HG03103 (cell line): ENCODE measurements around the gene RHBDL2.
"Not testable (repeated sequence)": the region's sequence is repeated elsewhere in the genome, so short reads cannot be mapped to it uniquely, and the experiment has no call there.

ENCODE experiments used
- ATAC-seq: cut with Tn5 transposase; IDR thresholded peaks from one replicate; pipeline ENCODE4 v1.9.1; 2021; ENCODE audit warnings: low read depth; ENCODE audit not compliant: unreplicated experiment

Gene RHBDL2

DNA sequence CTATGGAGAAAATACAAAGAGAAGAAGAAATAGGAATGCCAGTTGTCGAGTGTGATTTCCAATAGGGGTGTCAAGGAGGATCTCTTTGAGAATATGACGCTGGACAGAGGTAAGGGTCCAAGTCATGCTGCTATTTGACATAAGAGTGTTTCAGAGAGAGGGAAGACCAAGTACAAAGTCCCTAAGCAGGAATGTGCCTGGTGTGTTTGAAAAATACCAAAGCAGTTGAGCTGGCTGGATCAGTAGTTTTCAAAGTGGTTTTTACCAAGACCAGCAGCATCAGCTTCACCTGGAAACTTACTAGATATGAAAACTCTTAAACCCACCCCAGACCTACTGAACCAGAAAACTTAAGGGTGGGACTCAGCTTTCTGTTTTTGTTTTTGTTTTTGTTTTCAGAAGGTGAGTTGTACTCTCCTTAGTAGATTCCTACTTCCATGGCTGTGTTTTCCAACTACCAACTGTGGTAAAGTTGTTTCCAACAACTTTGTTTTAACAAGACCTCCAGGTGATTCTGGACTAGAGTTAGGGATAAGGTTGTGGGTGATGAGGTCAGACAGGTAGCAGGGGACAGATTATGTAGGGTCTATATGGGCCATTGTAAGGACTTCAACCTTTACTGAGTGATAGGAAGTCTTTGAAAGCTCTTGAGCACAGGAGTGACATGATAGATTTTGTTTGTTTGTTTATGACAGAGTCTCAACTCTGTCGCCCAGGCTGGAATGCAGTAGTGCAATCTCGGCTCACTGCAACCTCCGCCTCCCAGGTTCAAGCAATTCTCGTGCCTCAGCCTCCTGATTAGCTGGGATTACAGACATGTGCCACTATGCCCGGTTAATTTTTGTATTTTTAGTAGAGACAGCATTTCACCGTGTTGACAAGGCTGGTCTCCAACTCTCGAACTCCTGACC is 53.0 kb downstream of the RHBDL2 start:
- ATAC-seq: no peak

DNA sequence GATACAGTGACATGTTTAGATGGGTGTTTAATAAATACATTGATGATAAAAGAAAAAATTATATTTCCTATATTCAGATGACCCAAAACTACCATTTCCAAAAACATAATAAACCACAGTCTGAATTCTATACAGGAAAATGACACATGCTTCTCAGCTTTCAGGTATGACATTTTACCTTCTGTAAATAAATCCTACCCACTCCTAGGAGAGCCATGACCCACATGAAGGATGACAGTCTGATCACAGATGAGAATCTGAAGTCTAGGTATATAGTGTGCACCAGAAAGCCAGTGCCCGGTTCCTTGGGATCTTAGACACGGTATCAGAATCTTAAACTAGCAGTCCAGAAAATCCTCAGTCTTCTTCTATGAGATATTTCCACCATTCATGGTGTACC is 56.5 kb downstream of the RHBDL2 start:
- no peak for ATAC-seq

DNA sequence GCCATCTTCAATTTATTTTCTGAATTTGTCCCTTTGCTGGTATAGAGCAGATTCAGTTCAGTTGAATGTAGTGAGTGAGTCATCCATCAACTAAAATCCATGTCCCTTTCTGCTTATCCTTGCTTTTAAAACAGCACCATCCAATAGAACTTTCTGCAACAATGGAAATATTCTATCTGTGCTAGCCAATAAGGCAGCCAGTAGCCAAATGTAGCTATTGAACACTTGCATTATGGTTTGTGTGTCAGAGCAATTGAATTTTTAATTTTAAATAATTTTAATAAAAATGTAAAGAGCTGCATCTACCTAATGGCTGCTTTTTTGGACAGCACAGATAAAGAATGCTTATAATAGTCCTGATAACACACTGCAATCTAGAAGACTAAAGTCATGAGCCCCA is 60.1 kb downstream of the RHBDL2 start, which contains the start of gene GJA9:
Gene GJA9, minus strand, starts transcription at position 101 of the 400 bp plus-strand sequence. CDS start 5,489 bp downstream, outside the sequence.
- no peak for ATAC-seq

DNA sequence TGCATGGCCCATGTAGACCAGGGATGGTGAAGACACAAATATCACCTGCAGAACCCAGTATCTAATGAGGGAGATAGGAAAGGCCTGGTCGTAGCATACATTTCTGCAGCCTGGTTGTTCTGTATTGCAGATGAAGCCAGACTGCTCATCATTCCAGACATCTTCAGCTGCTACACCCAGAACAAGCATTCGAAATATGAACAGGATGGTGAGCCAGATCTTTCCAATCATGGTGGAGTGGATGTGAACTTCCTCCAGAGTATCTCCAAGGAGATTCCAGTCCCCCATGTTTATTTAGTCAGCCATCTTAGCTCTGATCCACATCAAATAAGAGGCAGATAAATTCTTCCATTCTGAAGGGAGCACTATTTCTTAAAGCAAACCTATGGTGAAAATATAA is 65.8 kb downstream of the RHBDL2 start:
- no peak for ATAC-seq

DNA sequence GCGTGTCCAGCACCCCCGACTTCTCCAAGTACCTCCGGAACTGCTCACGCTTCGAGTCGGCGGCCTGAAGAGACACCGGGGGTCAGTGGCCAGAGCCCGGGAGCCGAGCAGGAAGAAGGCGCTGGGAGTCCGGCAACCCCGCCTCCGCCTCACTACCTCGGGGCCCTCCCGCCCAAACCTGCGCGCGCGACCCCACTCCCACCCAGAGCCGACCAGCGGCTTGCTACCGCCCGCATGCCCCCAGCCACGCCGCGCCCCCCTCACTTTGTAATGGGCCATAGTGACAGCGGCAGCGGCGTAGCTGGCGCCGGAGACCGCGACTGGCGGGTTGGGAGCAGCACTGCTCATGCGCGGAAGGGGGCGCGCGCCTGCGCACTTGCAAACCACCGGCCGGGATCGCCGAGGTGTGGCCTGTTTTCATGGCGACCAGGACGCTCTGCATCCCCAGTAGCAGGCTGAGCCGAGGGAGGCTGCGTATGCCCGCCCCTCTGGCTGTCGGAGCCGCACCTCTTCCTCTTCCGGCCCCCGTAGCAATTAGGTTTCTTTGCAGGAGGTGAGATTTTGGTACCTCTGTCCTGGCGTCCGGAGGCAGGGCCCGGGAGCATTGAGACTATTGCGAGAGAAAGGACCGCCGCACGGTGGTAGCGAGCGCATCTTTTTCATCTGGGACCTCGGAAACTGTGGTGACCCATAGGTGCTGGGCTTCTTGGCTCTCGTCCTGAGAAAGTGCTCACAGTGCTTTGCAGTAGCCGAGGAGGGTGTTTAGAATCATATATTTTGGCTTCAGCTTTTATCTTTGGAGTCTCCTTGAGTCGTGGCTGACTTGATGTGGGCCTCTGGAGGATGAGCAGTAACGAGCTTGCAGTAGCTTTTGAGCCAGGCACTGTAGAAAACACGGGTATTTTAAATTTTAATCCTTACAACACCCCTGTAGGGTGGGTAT is 68.3 kb downstream of the RHBDL2 start, which contains the start of gene MYCBP:
Gene MYCBP, minus strand, starts transcription at position 322 of the 943 bp plus-strand sequence. Its CDS starts 43 bp downstream, at position 279.
- ATAC-seq: peak; percentile 94

DNA sequence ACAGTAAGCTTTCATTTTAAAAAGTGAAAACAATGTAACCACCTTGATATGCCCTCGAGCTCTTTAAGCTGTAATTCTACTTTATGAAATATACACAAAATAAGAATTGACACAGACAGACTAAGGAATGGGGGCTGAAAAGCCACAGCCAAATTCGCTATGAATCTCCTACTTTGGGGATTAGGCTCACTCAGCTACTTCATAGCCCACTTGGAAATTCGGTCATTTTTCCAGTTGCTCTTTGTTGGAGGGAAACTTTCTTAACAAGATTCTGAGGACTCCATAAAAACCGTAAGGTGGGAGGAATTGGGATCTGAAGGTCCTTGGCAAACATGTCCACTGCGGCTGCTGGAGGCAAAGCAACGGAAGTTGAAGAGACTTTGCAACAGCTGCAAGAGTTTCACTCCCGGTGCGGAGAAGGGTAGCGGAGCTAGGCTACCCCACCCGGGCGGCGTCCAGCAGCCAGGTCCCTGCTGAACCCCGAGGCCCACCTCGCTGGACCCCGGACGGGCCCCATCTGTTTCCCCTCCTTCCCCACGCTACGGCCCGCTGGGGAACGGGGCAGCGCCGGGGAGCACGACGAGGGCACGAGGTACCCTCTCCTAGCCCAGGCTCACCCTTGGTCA is 69.1 kb downstream of the RHBDL2 start:
- ATAC-seq: peak; percentile 13

DNA sequence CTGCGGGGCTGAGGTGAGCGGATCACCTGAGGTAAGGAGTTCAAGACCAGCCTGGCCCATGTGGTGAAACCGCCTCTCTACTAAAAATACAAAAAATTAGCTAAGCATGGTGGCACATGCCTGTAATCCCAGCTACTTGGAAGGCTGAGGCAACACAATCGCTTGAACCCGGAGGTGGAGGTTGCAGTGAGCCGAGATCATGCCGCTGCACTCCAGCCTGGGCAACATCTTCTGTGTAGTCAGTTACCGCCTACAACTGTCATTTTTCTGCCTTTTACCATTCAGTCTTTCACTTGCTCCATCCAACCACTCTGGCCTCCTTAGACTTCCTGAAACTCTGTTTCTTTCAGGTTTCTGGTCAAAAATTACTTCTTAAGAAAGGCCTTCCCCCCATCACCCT is 70.6 kb downstream of the RHBDL2 start:
- ATAC-seq: no peak

DNA sequence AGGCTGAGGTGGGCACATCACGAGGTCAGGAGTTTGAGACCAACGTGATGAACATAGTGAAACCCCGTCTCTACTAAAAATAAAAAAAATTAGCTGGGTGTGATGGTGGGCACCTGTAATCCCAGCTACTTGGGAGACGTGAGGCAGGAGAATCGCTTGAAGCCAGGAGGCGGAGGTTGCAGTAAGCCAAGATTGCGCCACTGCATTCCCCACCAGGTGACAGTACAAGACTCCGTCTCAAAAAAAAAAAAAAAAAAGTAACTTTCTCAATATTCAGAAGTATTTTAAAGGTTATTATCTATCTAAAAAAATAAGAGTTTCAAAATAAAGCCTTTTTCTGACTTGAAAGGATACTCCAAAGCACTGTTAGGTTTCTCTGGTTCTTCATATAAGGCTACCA is 74.4 kb downstream of the RHBDL2 start:
- no peak for ATAC-seq

DNA sequence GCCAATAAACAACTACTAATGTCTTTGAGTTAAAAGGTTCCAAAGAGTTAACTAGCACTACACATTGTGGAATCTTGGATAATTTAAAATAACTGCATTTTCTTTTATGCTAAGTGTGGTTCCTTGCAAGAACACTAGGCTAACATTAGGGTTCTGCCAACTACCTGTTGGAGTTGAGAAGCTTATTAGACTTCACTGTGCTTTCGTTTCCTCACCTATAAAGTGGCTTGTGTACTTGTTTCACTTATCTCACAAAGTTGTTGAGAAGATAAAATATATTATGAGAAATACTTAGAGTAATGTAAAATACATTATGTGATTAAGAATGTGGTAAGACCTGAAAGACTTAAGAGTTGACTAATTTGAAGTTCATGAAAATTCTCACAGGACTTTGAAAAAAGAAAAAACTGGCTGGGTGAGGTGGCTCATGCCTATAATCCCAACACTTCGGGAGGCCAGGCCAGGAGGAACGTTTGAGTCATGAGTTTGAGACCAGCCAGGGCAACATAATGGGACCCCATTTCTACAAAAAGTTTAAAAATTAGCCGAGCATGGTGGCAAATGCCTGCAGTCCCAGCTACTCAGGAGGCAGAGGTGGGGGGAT is 76.4 kb downstream of the RHBDL2 start:
- ATAC-seq: no peak

DNA sequence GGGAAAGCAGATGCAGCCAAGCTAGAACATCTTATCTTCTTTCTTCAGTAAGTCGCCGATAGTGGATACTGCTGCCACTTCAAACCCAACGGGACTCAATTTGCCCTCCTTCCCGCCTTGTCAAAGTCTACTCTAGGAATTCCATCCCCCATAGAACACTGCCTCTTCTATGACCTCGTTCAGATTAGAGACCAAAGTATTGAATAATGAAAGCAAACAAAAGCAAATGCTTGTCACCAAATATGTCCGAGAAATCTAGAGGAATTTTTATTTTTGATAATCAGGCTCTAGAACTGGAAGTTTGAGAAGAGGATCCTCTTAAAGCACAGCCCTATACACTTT is 81.2 kb downstream of the RHBDL2 start:
- ATAC-seq: no peak

DNA sequence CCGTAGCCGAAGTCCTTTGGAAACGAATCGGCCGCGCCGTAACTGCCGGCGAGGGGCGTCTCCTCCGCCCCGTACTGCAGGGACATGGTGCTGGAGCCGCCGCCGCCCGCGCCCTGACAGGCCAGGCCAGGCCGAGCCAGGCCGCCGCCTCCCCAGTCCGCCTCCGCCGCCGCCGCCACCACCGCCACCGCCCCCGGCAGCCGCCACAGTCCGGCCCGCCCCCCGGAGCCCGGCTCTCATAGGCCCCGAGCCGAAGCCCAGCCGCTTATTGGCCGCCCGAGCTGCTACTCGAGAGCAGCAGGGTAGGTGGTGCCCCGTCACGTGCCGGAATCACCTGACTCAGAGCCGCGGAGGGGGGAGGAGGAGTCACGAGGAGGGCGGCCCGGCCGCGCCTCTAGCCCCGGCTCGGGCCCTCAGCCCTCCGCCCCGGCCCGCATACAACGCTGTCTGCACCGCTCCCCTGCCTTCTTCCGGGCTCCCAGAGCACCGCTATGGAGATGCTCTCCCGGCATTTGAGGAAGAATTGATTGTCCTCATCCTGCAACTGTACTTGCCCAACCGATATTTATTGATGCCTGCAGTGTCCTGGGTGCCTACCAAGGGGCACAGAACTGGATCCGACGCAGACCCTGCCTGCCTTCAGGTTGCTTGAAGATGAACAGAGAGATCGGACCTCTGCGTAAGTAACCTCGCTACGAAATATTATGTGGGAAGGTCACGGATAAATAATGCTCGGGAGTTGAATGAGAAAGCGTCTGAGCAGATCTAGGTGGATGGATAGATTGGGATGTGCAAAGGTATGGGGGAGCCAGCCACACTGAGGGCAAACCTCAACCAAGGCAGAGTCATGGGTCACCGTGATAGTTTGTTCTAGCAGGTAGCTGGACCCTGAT is 81.8 kb downstream of the RHBDL2 start, which contains the start of gene RRAGC:
Gene RRAGC, minus strand, starts transcription at position 212 of the 893 bp plus-strand sequence. Its CDS starts 126 bp downstream, at position 86.
- peak; percentile 89 for ATAC-seq

DNA sequence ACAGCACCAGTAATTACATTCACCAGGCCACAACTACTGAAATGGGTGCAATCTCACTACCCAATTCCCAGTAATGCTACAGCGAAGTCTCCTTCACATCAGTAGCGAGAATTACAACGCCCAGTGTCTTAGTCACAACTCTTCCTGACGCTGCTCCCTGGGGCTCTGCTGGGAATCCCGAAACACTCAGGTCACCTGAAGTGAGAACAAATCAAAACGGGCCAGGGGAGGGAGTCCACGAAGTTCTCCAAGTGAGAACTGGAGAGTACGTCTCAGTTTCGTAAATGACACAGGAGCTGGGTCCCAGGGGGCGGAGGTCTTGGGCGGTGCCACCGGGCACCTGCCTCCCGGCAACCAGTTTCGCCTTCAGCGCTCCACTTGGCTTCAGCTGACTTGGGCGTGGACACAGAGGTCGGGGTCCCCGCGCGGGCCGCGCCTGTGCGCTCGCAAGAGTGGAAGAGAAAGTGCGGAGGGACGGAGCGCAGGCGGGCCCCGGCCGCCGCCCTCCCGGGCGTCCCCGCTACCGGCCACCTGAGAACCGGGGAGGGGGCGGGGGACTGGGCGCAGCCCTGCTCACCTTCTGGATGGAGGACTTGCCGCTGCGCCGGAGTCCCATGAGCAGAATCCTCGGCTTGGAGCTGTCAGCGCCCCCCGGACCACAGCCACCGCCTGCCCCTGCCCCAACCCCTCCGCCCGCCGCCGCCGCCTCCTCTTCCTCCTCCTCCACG is 82.6 kb downstream of the RHBDL2 start:
- peak; percentile 28 for ATAC-seq

DNA sequence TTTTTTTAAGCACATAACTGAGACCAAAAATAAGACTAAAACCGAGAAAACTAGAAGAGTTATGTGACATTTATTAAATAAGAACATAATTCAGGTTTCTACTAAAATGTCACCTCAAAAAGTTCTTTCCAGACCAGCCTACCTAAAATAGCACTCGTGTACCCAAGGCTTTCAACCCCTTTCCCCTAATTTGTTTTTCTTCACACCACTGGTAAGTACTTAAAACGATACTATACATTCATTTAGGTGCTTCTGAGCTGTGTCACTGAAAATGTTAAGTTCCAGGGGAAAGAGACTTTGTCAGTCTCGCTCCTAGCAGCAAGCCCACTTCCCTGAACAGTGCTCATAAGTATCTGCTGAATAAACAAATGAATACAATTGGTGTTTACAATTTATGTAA is 88.8 kb downstream of the RHBDL2 start:
- ATAC-seq: no peak

DNA sequence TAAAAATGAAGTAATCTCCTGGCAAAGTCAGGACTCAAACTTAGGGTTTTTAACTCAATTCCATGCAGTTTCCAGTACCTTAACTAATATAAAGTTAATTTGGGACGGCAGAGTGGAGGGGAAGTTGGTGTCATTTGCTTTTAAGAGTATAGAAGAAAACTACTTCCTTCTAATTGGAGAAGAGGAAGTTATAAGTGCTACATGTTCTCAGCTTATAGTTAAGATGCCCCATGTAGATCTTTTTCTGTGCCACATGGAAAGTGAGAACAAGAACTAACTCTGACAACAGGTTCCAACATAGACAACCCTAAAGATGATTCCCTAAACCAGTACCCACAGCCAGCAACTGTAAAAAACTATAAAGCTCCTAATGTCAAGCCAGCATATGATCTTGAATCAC is 93.6 kb downstream of the RHBDL2 start:
- ATAC-seq: no peak

DNA sequence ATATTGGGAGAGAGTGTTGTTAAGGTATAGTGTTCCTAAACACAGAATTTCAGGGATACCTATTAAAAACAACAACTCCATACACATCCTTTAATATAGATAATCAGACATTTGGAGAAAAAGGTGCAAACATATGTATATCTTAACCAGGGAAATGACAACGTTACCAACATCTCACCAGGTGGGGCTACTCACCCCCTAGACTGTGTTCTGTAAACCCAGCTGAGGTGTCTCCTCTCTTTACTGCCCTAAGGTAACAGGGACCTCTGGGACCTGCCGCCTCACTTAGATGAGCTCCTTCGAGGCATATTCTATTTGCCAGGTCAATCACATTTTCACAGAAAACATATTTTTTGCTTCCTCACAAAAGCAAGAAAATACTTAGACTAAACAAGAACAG is 95.4 kb downstream of the RHBDL2 start:
- no peak for ATAC-seq

DNA sequence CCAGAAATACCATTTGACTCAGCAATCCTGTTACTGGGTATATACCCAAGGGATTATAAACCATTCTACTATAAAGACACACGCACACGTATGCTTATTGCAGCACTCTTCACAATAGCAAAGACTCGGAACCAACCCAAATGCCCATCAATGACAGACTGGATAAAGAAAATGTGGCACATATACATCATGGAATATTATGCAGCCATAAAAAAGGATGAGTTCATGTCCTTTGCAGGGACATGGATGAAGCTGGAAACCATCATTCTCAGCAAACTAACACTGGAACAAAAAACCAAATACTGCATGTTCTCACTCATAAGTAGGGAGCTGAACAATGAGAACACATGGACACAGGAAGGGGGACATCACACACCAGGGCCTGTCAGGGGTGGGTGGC is 96.5 kb downstream of the RHBDL2 start:
- ATAC-seq: not testable (repeated sequence)

DNA sequence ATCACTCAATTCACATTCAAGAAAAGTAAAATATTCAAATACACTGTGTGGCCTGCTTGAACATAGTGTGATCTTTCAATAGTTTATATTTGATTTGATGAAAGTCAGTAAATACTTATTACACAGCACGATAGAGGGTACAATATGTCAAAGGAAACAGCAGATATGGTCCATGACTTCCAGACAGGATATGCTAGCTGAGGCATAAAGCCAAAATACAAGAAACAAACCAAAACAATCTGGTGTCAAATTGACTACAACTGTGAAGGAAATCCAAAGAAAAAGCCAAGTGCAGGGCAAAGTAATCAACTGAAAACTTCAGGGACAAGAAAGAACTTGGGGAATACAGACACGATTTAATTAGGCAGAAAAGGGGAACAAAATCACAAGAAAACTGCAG is 101.3 kb downstream of the RHBDL2 start:
- no peak for ATAC-seq

DNA sequence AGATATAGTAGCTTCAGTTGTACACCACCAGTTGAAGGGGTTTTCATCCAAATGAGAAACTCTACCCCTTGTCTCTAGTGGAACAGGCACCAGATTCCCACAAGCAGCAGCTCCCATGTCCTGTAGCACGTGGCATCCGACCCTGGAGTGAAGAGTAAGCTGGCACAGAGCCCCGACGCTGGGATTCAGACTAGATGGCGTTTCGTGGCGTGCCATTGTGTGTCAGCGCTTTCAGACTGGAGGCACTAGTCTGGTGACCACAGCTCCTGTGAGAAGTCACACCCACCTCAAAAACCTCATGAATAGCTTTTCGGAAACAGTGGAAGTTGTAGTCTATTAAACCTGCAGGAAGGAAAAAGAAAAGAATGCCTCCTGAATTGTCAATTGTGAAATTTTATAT is 102.3 kb downstream of the RHBDL2 start:
- no peak for ATAC-seq

DNA sequence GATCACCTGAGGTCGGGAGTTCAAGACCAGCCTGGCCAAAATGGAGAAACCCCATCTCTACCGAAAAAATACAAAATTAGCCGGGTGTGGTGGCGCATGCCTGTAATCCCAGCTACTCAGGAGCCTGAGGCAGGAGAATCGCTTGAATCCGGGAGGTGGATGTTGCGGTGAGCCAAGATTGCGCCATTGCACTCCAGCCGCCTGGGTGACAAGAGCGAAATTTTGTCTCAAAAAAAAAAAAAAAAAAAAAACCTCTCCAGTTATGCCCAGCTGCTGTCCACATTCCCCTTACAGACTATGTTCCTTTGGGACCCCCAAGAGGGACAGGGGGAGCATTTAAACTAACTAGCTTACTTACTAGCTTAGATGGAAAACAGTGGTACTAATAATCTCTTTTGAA is 105.3 kb downstream of the RHBDL2 start:
- ATAC-seq: not testable (repeated sequence)
